Astrocyte of the cerebellum (primary cell): ENCODE data around the gene TMED4.
"Not testable (repeated sequence)": the region's sequence is repeated elsewhere in the genome, so short reads cannot be mapped to it uniquely, and the experiment has no call there.

Experiments
- DNase-seq: peaks from one replicate; pipeline ENCODE4 v3.0.0-alpha.2; 2011; ENCODE audit warnings: low read depth
- H3K4me3 ChIP-seq: 2 replicates; pipeline ENCODE4 v1.5.1; 2011; ENCODE audit warnings: mild to moderate bottlenecking, low read depth, low read length, moderate library complexity
- in situ Hi-C: cut with HindIII; loops from 2 replicates; pipeline ENCODE4 v1.10.0; 2017; ENCODE audit warnings: low sequenced_read_pairs
- TF ChIP-seq, protein P1 (sequence below): IDR thresholded peaks from 2 replicates; pipeline ENCODE4 v1.5.1; 2012; ENCODE audit warnings: low read length, low read depth, moderate library complexity, mild to moderate bottlenecking; ENCODE audit errors: missing control alignments

Gene TMED4

GRCh38 chr7:44564606-44565005, 17.4 kb downstream of the TMED4 start:
- H3K4me3 ChIP-seq = no peak overlapping the region
- TF ChIP-seq, protein P1, sequence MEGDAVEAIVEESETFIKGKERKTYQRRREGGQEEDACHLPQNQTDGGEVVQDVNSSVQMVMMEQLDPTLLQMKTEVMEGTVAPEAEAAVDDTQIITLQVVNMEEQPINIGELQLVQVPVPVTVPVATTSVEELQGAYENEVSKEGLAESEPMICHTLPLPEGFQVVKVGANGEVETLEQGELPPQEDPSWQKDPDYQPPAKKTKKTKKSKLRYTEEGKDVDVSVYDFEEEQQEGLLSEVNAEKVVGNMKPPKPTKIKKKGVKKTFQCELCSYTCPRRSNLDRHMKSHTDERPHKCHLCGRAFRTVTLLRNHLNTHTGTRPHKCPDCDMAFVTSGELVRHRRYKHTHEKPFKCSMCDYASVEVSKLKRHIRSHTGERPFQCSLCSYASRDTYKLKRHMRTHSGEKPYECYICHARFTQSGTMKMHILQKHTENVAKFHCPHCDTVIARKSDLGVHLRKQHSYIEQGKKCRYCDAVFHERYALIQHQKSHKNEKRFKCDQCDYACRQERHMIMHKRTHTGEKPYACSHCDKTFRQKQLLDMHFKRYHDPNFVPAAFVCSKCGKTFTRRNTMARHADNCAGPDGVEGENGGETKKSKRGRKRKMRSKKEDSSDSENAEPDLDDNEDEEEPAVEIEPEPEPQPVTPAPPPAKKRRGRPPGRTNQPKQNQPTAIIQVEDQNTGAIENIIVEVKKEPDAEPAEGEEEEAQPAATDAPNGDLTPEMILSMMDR = no peak
- no peak for DNase-seq
- in situ Hi-C loops = loop anchor here (25.0 kb wide), 1 partner anchor 327 kb away; no protein-coding TSS in a partner anchor

- TF ChIP-seq, protein P1 = no peak
- in situ Hi-C loops = loop anchor here (25.0 kb wide), 1 partner anchor 326 kb away; no protein-coding TSS in a partner anchor
- H3K4me3 ChIP-seq = no peak overlapping the region
- no peak for DNase-seq
Observed at GRCh38 chr7:44563171-44563679, 18.8 kb downstream of the TMED4 start.

DNA sequence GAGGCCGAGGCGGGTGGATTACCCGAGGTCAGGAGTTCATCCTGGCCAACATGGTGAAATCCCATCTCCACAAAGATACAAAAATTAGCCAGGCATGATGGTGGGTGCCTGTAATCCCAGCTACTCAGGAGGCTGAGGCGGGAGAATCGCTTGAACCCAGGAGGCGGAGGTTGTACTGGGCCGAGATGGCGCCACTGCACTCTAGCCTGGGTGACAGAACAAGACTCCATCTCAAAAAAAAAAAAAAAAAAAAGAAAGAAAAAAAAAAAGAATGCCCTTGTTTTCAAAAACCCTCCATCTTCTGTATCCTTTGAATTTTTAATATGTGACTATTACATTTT, 19.4 kb downstream of the TMED4 start:
- in situ Hi-C loops = loop anchor here (25.0 kb wide), 1 partner anchor 325 kb away; no protein-coding TSS in a partner anchor
- DNase-seq, H3K4me3 ChIP-seq: not testable (repeated sequence)

DNA sequence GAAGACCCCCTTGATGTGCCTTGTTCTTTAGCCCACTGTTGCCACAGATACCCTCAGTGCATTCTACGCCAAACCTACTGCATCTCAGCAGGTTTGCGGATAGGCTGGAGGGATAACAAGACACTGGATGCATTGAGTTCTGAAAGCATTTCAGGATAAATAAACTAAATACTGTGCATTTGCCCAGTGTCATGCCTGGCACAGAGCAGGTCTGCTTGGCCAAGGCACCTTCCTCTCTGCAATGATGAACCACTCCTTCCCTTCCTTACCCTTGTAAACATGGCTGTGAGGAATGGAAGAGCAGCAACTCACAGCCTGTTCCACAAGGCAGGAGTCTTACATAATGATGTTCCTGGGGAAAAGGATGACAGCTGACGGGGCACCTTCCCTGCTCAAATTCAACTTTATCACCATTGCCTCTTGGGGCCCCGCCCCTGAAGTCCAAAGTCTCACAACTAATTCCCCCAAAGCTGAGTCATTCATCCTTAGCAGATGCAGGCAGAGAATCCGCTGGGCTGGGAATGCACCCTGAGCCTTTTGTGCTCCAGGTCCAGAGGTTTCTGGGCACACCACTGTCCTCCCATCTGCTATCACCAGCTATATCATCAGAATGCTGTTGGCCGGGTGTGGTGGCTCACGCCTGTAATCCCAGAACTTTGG, 19.9 kb downstream of the TMED4 start:
- TF ChIP-seq, protein P1 = no peak
- DNase-seq = no peak
- in situ Hi-C loops = loop anchor here (25.0 kb wide), 1 partner anchor 325 kb away; no protein-coding TSS in a partner anchor
- H3K4me3 ChIP-seq = no peak overlapping the region

DNA sequence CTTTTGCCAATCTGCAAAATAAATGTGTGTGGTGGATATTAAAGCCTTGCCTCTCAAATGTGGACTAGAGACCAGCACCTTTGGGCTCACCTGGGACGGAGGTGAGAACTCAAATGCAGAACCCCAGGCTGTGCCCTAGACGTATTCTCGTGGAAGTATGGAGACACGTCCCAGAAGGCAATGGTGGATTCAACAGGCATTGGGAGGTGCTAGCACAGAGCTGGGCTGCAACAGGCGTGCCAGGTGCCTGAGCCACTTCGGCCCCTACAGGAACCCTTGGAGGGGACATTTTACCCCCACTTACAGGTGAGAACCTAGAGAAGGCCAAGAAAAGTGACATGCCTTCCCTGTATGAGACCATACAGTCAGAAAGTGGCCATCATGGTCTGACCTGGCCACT, 20.6 kb downstream of the TMED4 start:
- no peak for DNase-seq
- TF ChIP-seq, protein P1 = no peak
- no peak overlapping the region for H3K4me3 ChIP-seq
- in situ Hi-C loops = loop anchor here (25.0 kb wide), 1 partner anchor 324 kb away; no protein-coding TSS in a partner anchor

DNA sequence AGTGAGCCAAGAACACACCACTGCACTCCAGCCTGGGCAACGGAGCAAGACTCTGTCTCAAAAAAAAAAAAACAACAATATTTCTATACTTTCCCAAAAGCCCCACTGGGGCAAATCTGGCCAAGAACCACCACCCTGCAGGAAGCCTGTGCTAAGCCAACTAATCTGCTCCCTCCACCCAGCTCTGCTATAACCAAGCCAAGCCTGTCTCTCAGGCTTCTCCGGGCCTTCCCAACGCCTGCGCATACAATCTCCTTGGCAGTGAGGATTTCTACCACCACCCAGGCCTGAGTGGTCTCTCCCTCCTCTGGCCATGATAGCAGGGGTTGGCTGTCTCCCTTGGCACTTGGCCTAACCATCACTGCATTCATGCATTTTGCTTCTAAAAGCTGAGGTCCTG, 22.5 kb downstream of the TMED4 start:
- no peak for DNase-seq
- in situ Hi-C loops = loop anchor here (25.0 kb wide), 1 partner anchor 322 kb away; no protein-coding TSS in a partner anchor
- TF ChIP-seq, protein P1 = no peak

DNA sequence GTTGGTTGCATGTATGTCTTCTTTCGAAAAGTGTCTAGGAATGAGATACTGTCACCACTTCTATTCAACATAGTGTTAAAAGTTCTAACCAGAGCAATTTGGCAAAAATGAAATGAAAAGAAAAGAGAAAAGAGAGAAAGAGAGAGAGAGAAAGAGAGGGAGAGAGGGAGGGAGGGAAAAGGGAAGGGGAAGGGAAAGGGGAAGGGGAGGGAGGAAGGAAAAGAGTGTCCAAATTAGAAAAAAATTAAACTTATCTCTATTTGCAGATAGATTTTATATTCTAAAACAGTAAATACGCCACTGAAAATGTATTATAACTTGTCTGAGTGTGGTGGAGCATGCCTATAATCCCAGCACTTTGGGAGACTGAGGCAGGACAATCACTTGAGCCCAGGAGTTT, 24.5 kb downstream of the TMED4 start:
- TF ChIP-seq, protein P1 = no peak
- no peak overlapping the region for H3K4me3 ChIP-seq
- in situ Hi-C loops = loop anchor here (25.0 kb wide), 1 partner anchor 320 kb away; no protein-coding TSS in a partner anchor
- no peak for DNase-seq

More for the DNA sequence above, 22.5 kb downstream of the TMED4 start:
- no peak overlapping the region for H3K4me3 ChIP-seq
